Measurements from ENCODE around the gene PKHD1.
A peak's percentile ranks its signal among the peaks of the same experiment; 100 is the strongest.

PKHD1 gene

GRCh38 chr6:52104979-52105378 is 17.6 kb upstream of the PKHD1 start:
- no peak for DNase-seq

GRCh38 chr6:52103623-52104022 is 16.2 kb upstream of the PKHD1 start:
- DNase-seq = no peak

GRCh38 chr6:52102405-52102804 is 15.0 kb upstream of the PKHD1 start:
- no peak for DNase-seq

GRCh38 chr6:52098721-52099120 is 11.3 kb upstream of the PKHD1 start:
- no peak for DNase-seq

- no peak for DNase-seq
Measured at GRCh38 chr6:52089758-52090348, 2.4 kb upstream of the PKHD1 start.

- no peak for DNase-seq
Measured at GRCh38 chr6:52086741-52087140, 672 bp downstream of the PKHD1 start.

- no peak for DNase-seq
Measured at GRCh38 chr6:52081237-52081636, 6.2 kb downstream of the PKHD1 start.

GRCh38 chr6:52077961-52078625 is 9.3 kb downstream of the PKHD1 start:
- DNase-seq = no peak

- no peak for DNase-seq
Measured at GRCh38 chr6:52077180-52077884, 10.1 kb downstream of the PKHD1 start.

- DNase-seq = no peak
Measured at GRCh38 chr6:52076791-52077179, 10.6 kb downstream of the PKHD1 start.

GRCh38 chr6:52074716-52075115 is 12.7 kb downstream of the PKHD1 start:
- no peak for DNase-seq

GRCh38 chr6:52074155-52074554 is 13.3 kb downstream of the PKHD1 start:
- no peak for DNase-seq

GRCh38 chr6:52065621-52066020 is 21.8 kb downstream of the PKHD1 start:
- no peak for DNase-seq

- no peak for DNase-seq
Measured at GRCh38 chr6:52063584-52064344, 23.6 kb downstream of the PKHD1 start.

GRCh38 chr6:52061481-52061880 is 25.9 kb downstream of the PKHD1 start:
- no peak for DNase-seq

GRCh38 chr6:52059821-52060220 is 27.6 kb downstream of the PKHD1 start:
- no peak for DNase-seq

GRCh38 chr6:52055451-52055850 is 32.0 kb downstream of the PKHD1 start:
- no peak for DNase-seq

- no peak for DNase-seq
Measured at GRCh38 chr6:52053038-52053695, 34.2 kb downstream of the PKHD1 start.

GRCh38 chr6:52050051-52050405 is 37.4 kb downstream of the PKHD1 start:
- DNase-seq = no peak

GRCh38 chr6:52049252-52050050 is 38.0 kb downstream of the PKHD1 start:
- DNase-seq = peak; percentile 75

GRCh38 chr6:52046456-52046855 is 41.0 kb downstream of the PKHD1 start:
- DNase-seq = no peak

- no peak for DNase-seq
Measured at GRCh38 chr6:52045481-52045880, 41.9 kb downstream of the PKHD1 start.
